Measurements from ENCODE around the gene FRY.

Gene FRY

DNA sequence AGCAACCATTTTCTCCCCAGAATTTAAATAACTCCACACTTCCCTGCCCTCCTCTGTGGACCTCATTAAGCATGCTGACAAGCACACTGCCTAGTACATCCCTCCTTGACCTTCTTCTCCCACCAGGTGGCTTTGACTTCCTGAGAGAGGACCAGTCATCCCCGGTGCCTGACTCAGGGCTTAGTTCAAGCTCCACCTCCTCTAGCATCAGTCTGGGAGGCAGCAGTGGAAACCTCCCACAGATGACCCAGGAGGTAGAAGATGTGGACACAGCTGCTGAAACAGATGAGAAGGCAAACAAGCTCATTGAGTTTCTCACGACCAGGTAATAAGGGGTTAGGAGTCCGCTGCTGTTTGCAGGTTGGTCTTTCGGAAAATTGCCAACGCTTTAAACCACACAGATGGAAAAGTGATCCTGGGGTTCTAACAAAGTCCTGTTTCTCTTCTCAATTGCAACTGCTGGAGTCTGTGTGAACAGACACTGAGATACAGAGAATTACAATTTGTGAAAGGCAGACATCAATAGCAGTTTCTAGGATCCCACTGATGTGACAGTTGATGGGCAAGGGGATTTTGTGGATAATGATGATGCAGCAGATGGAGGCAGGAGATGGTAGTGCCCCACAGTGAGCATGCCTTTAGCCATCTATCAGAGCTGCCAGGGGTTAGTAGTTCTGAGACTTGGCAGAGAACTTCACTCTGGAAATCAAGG, 196.9 kb downstream of the FRY start:
- no peak for DNase-seq

- no peak for DNase-seq
These were observed 197.9 kb downstream of the FRY start for GRCh38 chr13:32229443-32229842.

DNA sequence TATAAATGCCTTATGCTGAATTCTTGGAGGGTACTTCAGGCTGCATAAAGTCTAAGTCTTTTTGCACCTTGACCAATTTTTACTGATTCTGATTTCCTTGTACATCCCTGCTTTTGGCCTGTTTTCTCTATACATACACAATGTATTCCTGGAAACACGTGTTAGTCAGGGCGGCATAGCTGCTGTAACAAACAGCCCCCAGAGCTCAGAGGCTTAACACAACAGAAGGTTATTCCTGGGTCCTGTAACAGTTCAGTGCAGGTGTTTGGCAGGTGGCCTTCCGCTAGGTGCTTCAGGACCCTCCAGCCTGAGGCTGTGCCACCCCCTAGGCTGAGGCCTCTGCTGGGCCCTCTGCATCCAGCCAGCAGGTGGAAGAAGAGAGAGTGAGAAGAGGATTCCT, 200.7 kb downstream of the FRY start:
- no peak for DNase-seq

DNA sequence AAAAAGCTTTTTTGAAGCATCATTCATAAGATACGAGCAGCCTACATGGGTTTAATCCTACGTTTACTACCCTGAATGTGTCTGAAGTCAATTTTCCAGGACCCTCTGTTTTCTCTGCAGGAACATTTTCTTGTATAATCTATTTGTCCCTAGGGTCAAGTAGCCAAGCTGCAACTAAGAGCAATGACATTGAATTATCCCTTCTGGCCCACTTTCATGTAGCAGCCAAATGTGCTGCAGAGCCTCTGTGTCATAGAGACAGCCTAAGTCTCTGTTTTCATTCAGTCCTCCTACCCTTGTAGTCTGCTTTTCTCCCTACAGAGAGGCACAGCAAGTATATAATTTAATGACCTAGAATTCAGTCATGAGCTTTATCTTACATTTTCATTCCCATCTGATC, 201.5 kb downstream of the FRY start:
- no peak for DNase-seq

GRCh38 chr13:32234914-32235313, 203.3 kb downstream of the FRY start:
- DNase-seq: peak; percentile 32

GRCh38 chr13:32237681-32238080, 206.1 kb downstream of the FRY start:
- DNase-seq: no peak

DNA sequence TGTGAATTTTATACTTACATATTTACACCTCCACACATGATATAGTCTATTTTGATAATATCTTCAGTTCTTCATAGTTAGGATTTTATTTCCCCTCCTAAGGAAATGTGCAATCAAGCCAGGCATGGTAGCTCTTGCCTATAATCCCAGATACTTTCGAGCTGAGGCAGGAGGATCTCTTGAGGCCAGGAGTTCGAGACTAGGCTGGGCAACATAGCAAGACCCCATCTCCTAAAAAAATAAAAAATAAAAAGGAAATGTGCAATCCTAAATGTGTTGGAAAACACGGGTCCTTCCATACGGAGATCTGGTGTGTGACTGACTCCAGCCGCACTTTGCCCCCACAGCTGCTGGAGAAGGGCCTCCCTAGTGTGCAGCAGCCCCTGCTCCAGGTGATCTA, 212.1 kb downstream of the FRY start:
- DNase-seq: no peak

DNA sequence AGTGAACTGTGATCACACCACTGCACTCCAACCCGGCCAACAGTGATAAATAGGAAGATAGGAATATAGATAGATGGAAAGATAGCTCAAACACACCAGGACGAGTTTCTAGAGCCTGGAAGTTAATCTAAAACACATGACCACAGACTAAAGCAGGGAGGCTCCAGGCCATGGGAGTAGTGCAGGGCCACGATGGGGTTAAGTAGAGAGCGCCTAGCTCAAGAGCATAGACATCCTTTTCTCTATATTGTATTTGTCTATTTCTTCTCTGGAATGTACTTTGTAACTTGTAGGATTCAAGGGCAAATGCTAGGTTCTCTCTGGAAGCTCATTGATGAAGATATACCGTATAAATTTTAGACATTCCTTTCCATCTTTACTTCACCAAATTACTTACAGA, 214.0 kb downstream of the FRY start:
- DNase-seq: no peak

DNA sequence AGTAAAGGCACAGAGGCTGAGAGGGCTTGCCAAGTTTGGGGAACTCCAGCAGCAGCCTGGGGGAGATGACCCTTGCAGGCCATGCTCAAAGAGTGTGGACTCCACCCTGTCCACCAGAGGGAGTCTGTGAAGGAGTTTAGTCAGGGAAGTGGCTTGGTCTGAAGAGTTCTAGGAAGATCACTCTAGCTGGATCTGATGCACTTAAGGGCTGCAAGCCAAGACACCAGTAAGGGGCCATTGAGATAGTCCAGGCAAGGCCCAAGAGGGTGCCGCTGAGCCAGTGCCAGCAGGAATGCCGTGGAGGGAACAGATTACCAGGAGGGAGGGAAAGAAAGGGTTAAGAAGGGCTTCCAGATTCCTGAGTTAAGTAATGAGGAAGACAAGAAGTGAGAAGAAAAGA, 214.9 kb downstream of the FRY start:
- DNase-seq: peak; percentile 21

- no peak for DNase-seq
These were observed 216.3 kb downstream of the FRY start for GRCh38 chr13:32247887-32248286.

GRCh38 chr13:32248801-32249200, 217.2 kb downstream of the FRY start:
- DNase-seq: no peak

GRCh38 chr13:32252812-32253438, 221.4 kb downstream of the FRY start:
- DNase-seq: no peak

DNA sequence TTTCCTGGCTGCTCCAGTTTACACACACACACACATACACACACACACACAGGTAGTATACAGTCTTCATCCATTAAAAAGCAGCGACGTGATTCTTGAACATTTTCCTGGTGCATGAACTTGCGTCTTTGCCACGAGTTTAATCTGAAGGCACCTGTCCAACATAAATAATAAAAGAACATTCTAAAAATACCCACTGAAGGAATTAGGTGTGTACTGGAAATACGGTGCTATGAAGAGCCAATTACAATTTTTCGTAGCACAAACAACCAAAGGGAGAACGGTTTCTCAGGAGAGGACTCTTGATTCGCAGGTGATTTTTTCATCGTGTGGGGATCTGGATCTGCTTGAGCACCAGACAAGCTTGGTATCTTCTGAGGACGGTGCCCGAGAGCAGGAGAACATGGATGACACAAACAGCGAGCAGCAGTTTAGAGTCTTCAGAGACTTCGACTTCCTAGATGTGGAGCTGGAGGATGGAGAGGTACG, 222.4 kb downstream of the FRY start:
- DNase-seq: no peak

GRCh38 chr13:32254416-32254815, 222.8 kb downstream of the FRY start:
- DNase-seq: no peak

- no peak for DNase-seq
These were observed 223.5 kb downstream of the FRY start for GRCh38 chr13:32254916-32255723.

GRCh38 chr13:32255724-32256109, 224.1 kb downstream of the FRY start:
- DNase-seq: no peak

GRCh38 chr13:32256243-32256642, 224.7 kb downstream of the FRY start:
- DNase-seq: no peak

DNA sequence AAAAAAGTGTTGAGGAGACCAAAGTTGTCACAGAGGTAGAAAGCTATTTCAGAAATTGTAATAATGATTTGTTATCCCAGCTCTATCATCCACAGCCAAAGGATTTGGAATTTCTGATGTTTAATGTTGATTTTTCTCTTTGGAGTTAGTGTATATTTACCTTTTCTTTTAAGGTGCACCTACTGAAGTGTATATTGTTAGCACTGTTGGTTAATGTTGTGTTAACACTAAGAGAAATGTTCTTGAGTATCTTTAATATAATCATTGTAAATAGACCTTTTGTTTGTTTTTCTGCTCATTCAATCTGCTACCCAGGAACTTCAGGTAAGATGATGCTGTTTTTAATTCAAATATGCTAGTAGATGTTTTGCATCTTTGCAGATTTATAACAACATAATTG, 226.1 kb downstream of the FRY start:
- DNase-seq: no peak

- no peak for DNase-seq
These were observed 227.5 kb downstream of the FRY start for GRCh38 chr13:32259116-32259515.

- no peak for DNase-seq
These were observed 230.0 kb downstream of the FRY start for GRCh38 chr13:32261567-32261966.

DNA sequence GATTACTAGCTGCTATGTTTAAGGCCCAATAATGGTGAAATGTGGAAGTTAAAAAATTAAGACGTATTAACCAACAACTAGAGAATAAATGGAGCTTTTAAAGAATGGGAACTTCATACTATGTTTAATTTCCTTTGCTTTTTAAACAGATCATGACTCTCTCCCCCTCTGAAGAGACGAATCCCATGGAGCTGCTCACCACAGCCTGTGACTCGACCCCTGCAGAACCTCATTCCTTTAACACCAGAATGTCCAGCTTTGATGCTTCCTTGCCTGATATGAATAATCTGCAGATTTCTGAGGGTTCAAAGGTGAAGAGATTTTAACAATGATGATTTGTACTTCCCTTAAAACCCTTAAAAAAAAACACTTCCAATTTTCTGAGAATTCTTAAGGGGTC, 230.6 kb downstream of the FRY start:
- no peak for DNase-seq

DNA sequence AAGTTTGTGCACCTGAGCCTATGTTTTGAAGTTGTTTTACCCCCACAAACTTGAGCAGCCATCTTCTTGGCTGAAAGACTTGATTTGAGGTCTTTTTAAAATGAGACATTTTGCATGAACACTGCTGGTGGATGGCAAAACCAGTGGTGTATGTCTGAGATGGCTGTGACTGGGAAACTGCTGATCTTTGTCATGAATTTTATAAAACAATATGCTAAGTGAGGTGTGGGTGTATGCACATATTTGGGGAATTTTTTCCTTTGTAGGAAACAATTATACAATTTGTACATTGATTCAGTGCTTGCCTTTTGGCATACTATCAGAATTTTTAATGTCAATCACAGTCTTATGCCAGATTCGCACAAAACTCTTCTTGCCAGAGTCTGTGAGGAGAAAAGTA, 231.0 kb downstream of the FRY start:
- no peak for DNase-seq

GRCh38 chr13:32264407-32264806, 232.8 kb downstream of the FRY start:
- DNase-seq: no peak

DNA sequence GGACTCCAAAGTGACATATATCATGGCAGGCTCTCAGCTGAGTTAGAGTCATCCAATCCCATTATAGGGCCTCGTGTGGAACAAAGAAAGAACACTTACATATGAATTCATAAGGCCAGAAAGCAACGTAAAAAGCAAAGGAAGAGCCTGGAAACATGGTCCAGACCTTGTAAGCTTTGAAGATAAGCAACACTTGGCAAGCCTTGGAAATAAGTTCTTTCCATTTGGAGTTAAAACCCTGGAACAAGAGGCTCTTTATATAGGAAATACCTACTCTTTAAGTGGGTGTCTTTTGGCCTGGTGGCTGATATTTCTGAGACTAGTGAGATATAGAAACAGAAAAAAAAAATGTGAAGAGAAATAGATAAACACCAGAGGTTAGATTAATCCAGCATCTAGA, 234.2 kb downstream of the FRY start:
- no peak for DNase-seq
